HepG2 (cell line): ENCODE data around the gene CST11.

Source experiments
- BCL6 ChIP-seq: IDR thresholded peaks from 2 replicates; pipeline ENCODE4 v1.6.1; 2016; ENCODE audit warnings: missing genetic modification reagents, missing compliant biosample characterization
- ELF4 ChIP-seq: sonication (generic); formaldehyde crosslinking; IDR thresholded peaks from 2 replicates; pipeline ENCODE4 v1.5.0; 2020; ENCODE audit warnings: missing genetic modification reagents, mild to moderate bottlenecking, moderate library complexity, borderline replicate concordance
- EZH2 ChIP-seq: conservative IDR thresholded peaks from 2 replicates; pipeline ENCODE4 v1.6.1; 2012; ENCODE audit warnings: mild to moderate bottlenecking, low read depth, low read length, moderate library complexity
- IRF2 ChIP-seq: IDR thresholded peaks from 2 replicates; pipeline ENCODE4 v1.6.1; 2018; ENCODE audit warnings: missing genetic modification reagents, missing compliant biosample characterization
- RBM22 ChIP-seq: fragments of 200-400 bp; formaldehyde crosslinking; optimal IDR thresholded peaks from 2 replicates; pipeline ENCODE3; 2017; ENCODE audit warnings: mild to moderate bottlenecking, low read length, moderate library complexity
- SMC3 ChIP-seq: IDR thresholded peaks from 2 replicates; pipeline ENCODE4 v1.6.1; 2011; ENCODE audit warnings: low read length, improper control_type of control experiment
- TAF1 ChIP-seq: sonication (generic); formaldehyde crosslinking; IDR thresholded peaks from 2 replicates; pipeline ENCODE4 v1.4.0; 2020; ENCODE audit warnings: missing genetic modification reagents
- TCF7 ChIP-seq: sonication (generic); IDR thresholded peaks from 2 replicates; pipeline ENCODE4 v1.6.1; 2016; ENCODE audit warnings: antibody characterized with exemption, low read depth
- ZNF232 ChIP-seq: sonication (generic); formaldehyde crosslinking; IDR thresholded peaks from 2 replicates; pipeline ENCODE4 v1.4.0; 2020; ENCODE audit warnings: missing genetic modification reagents, borderline replicate concordance
- ZNF550 ChIP-seq: sonication (generic); formaldehyde crosslinking; IDR thresholded peaks from 2 replicates; pipeline ENCODE4 v1.4.0; 2020; ENCODE audit warnings: mild to moderate bottlenecking, missing genetic modification reagents, borderline replicate concordance
- ZNF564 ChIP-seq: sonication (generic); formaldehyde crosslinking; IDR thresholded peaks from 2 replicates; pipeline ENCODE4 v1.8.1; 2023; ENCODE audit warnings: mild to moderate bottlenecking, missing genetic modification reagents
- TF ChIP-seq, protein P1 (sequence below): sonication (generic); formaldehyde crosslinking; IDR thresholded peaks from 2 replicates; pipeline ENCODE4 v1.9.0; 2021; ENCODE audit warnings: missing genetic modification reagents, borderline replicate concordance
- TF ChIP-seq, protein P2 (sequence below): sonication (generic); formaldehyde crosslinking; IDR thresholded peaks from 2 replicates; pipeline ENCODE4 v1.5.0; 2020; ENCODE audit warnings: mild to moderate bottlenecking, missing genetic modification reagents, moderate library complexity
- TF ChIP-seq, protein P3 (sequence below): sonication (generic); formaldehyde crosslinking; IDR thresholded peaks from 2 replicates; pipeline ENCODE4 v1.4.0; 2020; ENCODE audit warnings: missing genetic modification reagents; ENCODE audit errors: not compliant biosample characterization

DNA sequence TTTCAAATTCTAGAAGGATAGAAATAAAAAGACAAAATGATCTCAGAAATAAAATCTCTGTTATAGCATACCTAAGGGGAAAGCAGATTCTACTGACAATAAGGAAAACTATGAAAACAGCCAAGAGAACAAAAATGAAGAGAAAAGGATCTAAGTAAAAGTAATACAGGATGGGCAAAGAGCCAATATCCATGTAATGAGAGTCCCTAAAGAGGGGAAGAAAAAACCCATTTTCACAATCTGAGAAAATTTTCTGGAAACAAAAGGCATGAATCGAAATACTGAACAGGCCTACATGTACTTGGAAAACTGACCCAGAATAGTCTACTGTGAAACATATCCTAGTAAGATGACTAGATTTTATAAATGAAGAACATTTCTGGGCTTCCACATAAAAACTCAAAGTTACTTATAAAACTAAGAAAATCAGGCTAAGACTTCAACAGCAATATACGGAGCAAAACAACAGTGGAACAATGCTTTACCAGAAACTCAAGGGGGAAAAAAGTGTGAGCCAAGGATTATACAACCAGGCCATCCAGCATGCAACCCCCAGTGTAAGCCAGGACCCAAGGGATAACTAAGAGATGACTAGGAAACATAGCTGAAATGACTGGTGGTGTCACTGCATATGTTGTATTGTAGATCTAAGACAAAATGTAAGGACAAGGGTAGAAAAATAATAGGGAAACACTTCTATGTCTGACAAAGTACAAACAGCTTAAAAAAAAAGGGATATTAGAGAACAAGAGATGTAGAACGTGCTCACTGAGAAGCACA lies 41.6 kb downstream of the CST11 start:
- TF ChIP-seq ZNF550 (CRISPR knock-in tag), result no peak
- TF ChIP-seq, protein P1, sequence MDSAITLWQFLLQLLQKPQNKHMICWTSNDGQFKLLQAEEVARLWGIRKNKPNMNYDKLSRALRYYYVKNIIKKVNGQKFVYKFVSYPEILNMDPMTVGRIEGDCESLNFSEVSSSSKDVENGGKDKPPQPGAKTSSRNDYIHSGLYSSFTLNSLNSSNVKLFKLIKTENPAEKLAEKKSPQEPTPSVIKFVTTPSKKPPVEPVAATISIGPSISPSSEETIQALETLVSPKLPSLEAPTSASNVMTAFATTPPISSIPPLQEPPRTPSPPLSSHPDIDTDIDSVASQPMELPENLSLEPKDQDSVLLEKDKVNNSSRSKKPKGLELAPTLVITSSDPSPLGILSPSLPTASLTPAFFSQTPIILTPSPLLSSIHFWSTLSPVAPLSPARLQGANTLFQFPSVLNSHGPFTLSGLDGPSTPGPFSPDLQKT (CRISPR knock-in tag), result no peak
- no peak for TF ChIP-seq ZNF232
- TF ChIP-seq, protein P2, sequence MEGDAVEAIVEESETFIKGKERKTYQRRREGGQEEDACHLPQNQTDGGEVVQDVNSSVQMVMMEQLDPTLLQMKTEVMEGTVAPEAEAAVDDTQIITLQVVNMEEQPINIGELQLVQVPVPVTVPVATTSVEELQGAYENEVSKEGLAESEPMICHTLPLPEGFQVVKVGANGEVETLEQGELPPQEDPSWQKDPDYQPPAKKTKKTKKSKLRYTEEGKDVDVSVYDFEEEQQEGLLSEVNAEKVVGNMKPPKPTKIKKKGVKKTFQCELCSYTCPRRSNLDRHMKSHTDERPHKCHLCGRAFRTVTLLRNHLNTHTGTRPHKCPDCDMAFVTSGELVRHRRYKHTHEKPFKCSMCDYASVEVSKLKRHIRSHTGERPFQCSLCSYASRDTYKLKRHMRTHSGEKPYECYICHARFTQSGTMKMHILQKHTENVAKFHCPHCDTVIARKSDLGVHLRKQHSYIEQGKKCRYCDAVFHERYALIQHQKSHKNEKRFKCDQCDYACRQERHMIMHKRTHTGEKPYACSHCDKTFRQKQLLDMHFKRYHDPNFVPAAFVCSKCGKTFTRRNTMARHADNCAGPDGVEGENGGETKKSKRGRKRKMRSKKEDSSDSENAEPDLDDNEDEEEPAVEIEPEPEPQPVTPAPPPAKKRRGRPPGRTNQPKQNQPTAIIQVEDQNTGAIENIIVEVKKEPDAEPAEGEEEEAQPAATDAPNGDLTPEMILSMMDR (CRISPR knock-in tag), result no peak
- TF ChIP-seq ELF4 (CRISPR knock-in tag), result no peak
- no peak for TF ChIP-seq RBM22
- TF ChIP-seq, protein P3, sequence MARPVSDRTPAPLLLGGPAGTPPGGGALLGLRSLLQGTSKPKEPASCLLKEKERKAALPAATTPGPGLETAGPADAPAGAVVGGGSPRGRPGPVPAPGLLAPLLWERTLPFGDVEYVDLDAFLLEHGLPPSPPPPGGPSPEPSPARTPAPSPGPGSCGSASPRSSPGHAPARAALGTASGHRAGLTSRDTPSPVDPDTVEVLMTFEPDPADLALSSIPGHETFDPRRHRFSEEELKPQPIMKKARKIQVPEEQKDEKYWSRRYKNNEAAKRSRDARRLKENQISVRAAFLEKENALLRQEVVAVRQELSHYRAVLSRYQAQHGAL (CRISPR knock-in tag), result no peak
- TF ChIP-seq ZNF564, result no peak
- no peak for TF ChIP-seq EZH2
- TF ChIP-seq SMC3, result no peak
- TF ChIP-seq IRF2 (CRISPR knock-in tag), result no peak
- no peak for TF ChIP-seq TAF1
- TF ChIP-seq TCF7, result no peak
- TF ChIP-seq BCL6, result no peak
